Measurements from ENCODE around the gene PCNX1. TPM values are rescaled to one million over a fixed set of nuclear protein-coding genes. Genes with fewer than 3 reads are reported as not detected.

Gene PCNX1
- total and polyA plus RNA-seq, 12 donors = 11.3 to 196 (median 106) TPM

GRCh38 chr14:71137536-71138447 is 230.5 kb downstream of the PCNX1 start:
- intact Hi-C loops (cut with DNase I) = loop anchor here in 1 of 2 donors (10.0 kb wide), 1 partner anchor 717 kb away; no protein-coding TSS in a partner anchor

GRCh38 chr14:71138448-71139293 is 231.4 kb downstream of the PCNX1 start:
- intact Hi-C loops (cut with DNase I) = loop anchor here in 1 of 2 donors (10.0 kb wide), 1 partner anchor 716 kb away; no protein-coding TSS in a partner anchor
- Histone ChIP-seq H3K4me1 (replicated peaks in 1 of 2) (peaks cover 6 to 13% of the 10 kb centered on the region in 2 donors), H3K9me3 (replicated peaks in 1 of 3) (no peaks in the 10 kb centered on the region), H3K27me3 (no peaks in the 10 kb centered on the region), H3K27ac (no peak overlapping the region), H3K36me3 (replicated peaks in 1 of 2) (no peaks in the 10 kb centered on the region), H3K4me3 (no peak overlapping the region)
- peak; percentile 45 to 78 (median 57) for DNase-seq
- WGBS, 4 donors = 11 to 22% (median 19%) methylated on average over 14 of the region's 14 CpGs
- peak; percentile 88 to 97 (median 94) for TF ChIP-seq CTCF (IDR thresholded peaks at IDR 0.05)
- TF ChIP-seq POLR2A (IDR thresholded peaks at IDR 0.05) = no peak

More at GRCh38 chr14:71137536-71138447, 230.5 kb downstream of the PCNX1 start:
- no peak overlapping the region for H3K4me3 ChIP-seq
- peak in 1 of 7 donors; percentile 12 for DNase-seq
- no peaks in the 10 kb centered on the region for H3K9me3 ChIP-seq (replicated peaks in 1 of 3)
- H3K4me1 ChIP-seq (replicated peaks in 1 of 2) = peaks cover 0 to 5% of the 10 kb centered on the region in 2 donors
- TF ChIP-seq CTCF (IDR thresholded peaks at IDR 0.05) (no peak), POLR2A (IDR thresholded peaks at IDR 0.05) (no peak)
- no peaks in the 10 kb centered on the region for H3K27me3 ChIP-seq
- 86 to 91% (median 87%) methylated on average over 5 of the region's 5 CpGs for WGBS, 4 donors
- H3K27ac ChIP-seq = no peak overlapping the region
- H3K36me3 ChIP-seq (replicated peaks in 1 of 2) = no peaks in the 10 kb centered on the region

- no peak overlapping the region for H3K4me3 ChIP-seq
- TF ChIP-seq POLR2A (IDR thresholded peaks at IDR 0.05) = no peak
- peak in 2 of 6 experiments; percentile 6 to 36 for TF ChIP-seq CTCF (IDR thresholded peaks at IDR 0.05)
- H3K4me1 ChIP-seq (replicated peaks in 1 of 2) = peaks cover 13 to 16% of the 10 kb centered on the region in 2 donors
- no peak overlapping the region for H3K27ac ChIP-seq
- intact Hi-C loops (cut with DNase I) = loop anchor here in 1 of 2 donors (10.0 kb wide), 1 partner anchor 715 kb away; no protein-coding TSS in a partner anchor
- WGBS, 4 donors = 69 to 77% (median 76%) methylated on average over 27 to 31 of the region's 31 CpGs
- no peaks in the 10 kb centered on the region for H3K36me3 ChIP-seq (replicated peaks in 1 of 2)
- peak in 1 of 7 donors; percentile 12 for DNase-seq
- no peaks in the 10 kb centered on the region for H3K27me3 ChIP-seq
- H3K9me3 ChIP-seq (replicated peaks in 1 of 3) = no peaks in the 10 kb centered on the region
Observed at GRCh38 chr14:71139294-71139946, 232.2 kb downstream of the PCNX1 start.

Measured in adrenal gland (tissue), 12 donors.